GM12878 (cell line): ENCODE measurements around the gene UVSSA. TPM values are rescaled to one million over a fixed set of nuclear protein-coding genes. Genes with fewer than 3 reads are reported as not detected.

Experiments
- ATAC-seq: fragments of 200-7000 bp; cut with Tn5 transposase; 3 replicates; pipeline ENCODE4 v1.9.1; 2020; ENCODE audit warnings: mild to moderate bottlenecking, moderate library complexity
- BruUV-seq: library from RNA; stranded (reverse); fragments of 400-500 nt; replicated peaks from 2 replicates; lab custom pipeline; 2021; lab: Mats Ljungman, UMichigan
- CTCF ChIA-PET: fragments of 300-600 bp; sonication (Branson Sonifier 250); formaldehyde crosslinking; extraction: SDS; loops from one replicate; lab custom pipeline; 2021; ENCODE audit warnings: inconsistent platforms; lab: Yijun Ruan, JAX
- POLR2A ChIA-PET: fragments of 350-600 bp; formaldehyde crosslinking; extraction: SDS; loops from one replicate; lab custom pipeline; 2021; ENCODE audit warnings: inconsistent platforms; lab: Charles Lee
- RAD21 ChIA-PET: fragments of 300-600 bp; sonication (Branson Sonifier 250); formaldehyde crosslinking; loops from one replicate; lab custom pipeline; 2023; ENCODE audit warnings: antibody characterized with exemption; ENCODE audit not compliant: unreplicated experiment; lab: Charles Lee
- SMC1A ChIA-PET: fragments of 300-600 bp; sonication (Branson Sonifier 250); formaldehyde crosslinking; loops from one replicate; lab custom pipeline; 2023; ENCODE audit not compliant: unreplicated experiment, uncharacterized antibody; lab: Charles Lee
- DNase-seq: peaks from one replicate; pipeline ENCODE4 v3.0.0-alpha.2; 2011; ENCODE audit warnings: low read depth, low spot score
- FAIRE-seq: peaks from 3 replicates; lab custom pipeline; 2011; peaks lifted over from hg19 to GRCh38; lab: Jason Lieb, UNC
- H2AFZ ChIP-seq: 2 replicates; pipeline ENCODE4 v1.6.0; 2011; ENCODE audit warnings: low read depth, low read length, control low read depth; ENCODE audit not compliant: control insufficient read depth
- H3K27ac ChIP-seq: 2 replicates; pipeline ENCODE4 v1.5.1; 2011; ENCODE audit warnings: control low read depth; ENCODE audit not compliant: control insufficient read depth, insufficient read depth
- H3K27me3 ChIP-seq, 2 experiments: replicated peaks in 1 of 2; 2 replicates each; pipeline versions ENCODE4 v1.6.0 to v1.6.1; 2011; ENCODE audit warnings: low read length in 1 of 2; ENCODE audit not compliant: control insufficient read depth in 2 of 2, insufficient read depth in 2 of 2
- H3K36me3 ChIP-seq, 2 experiments: 2 replicates each; pipeline ENCODE4 v1.5.1; 2011; ENCODE audit warnings: low read length in 1 of 2; ENCODE audit not compliant: control insufficient read depth in 2 of 2, insufficient read depth in 2 of 2
- H3K4me1 ChIP-seq: 2 replicates; pipeline ENCODE4 v1.6.1; 2011; ENCODE audit warnings: mild to moderate bottlenecking, low read length, moderate library complexity, mixed read lengths; ENCODE audit not compliant: control insufficient read depth, insufficient read depth
- H3K4me2 ChIP-seq: 2 replicates; pipeline ENCODE4 v1.6.0; 2011; ENCODE audit warnings: control low read depth; ENCODE audit not compliant: control insufficient read depth, insufficient read depth
- H3K4me3 ChIP-seq: fragments of 200-600 bp; sonication (generic); 2 replicates; pipeline ENCODE4 v1.5.1; 2016
- H3K79me2 ChIP-seq: 2 replicates; pipeline ENCODE4 v1.6.0; 2011; ENCODE audit warnings: low read length; ENCODE audit not compliant: control insufficient read depth, insufficient read depth
- H3K9ac ChIP-seq: 2 replicates; pipeline ENCODE4 v1.8.0; 2011; ENCODE audit warnings: low read length, control low read depth, mixed read lengths; ENCODE audit not compliant: control insufficient read depth, insufficient read depth
- H3K9me3 ChIP-seq: replicated peaks from 3 replicates; pipeline ENCODE4 v1.5.1; 2011; ENCODE audit warnings: mild to moderate bottlenecking, low read length; ENCODE audit not compliant: control insufficient read depth, insufficient read depth
- H4K20me1 ChIP-seq: 2 replicates; pipeline ENCODE4 v1.6.0; 2011; ENCODE audit not compliant: control insufficient read depth, insufficient read depth
- ASH2L ChIP-seq: fragments of 300-600, 200-600 bp; sonication (generic); IDR thresholded peaks from 2 replicates; pipeline ENCODE4 v1.6.1; 2017; ENCODE audit warnings: low read depth, mild to moderate bottlenecking, borderline replicate concordance
- BCL11A ChIP-seq: IDR thresholded peaks from 2 replicates; pipeline ENCODE4 v1.6.1; 2011; ENCODE audit warnings: low read depth, low read length
- BCLAF1 ChIP-seq: fragments of 450-650 bp; IDR thresholded peaks from 2 replicates; pipeline ENCODE4 v1.6.1; 2017; ENCODE audit warnings: antibody characterized with exemption, mild to moderate bottlenecking, moderate library complexity
- FOXM1 ChIP-seq: IDR thresholded peaks from 2 replicates; pipeline ENCODE4 v1.6.1; 2012; ENCODE audit warnings: low read depth, mild to moderate bottlenecking, inconsistent platforms, low read length, moderate library complexity
- HSF1 ChIP-seq: fragments of 150-350 bp; IDR thresholded peaks from 2 replicates; pipeline ENCODE4 v1.6.1; 2014; ENCODE audit warnings: mild to moderate bottlenecking, low read depth, low read length
- NFYB ChIP-seq: IDR thresholded peaks from 2 replicates; pipeline ENCODE4 v1.6.1; 2011; ENCODE audit warnings: low read depth, mild to moderate bottlenecking, low read length, improper control_type of control experiment, moderate library complexity; ENCODE audit not compliant: insufficient read depth
- PML ChIP-seq: IDR thresholded peaks from 2 replicates; pipeline ENCODE4 v1.6.1; 2012; ENCODE audit warnings: low read length, inconsistent platforms
- POLR2A ChIP-seq: IDR thresholded peaks from 2 replicates; pipeline ENCODE4 v1.6.1; 2011; ENCODE audit warnings: low read depth, mild to moderate bottlenecking, low read length
- POLR2AphosphoS2 ChIP-seq: IDR thresholded peaks from 2 replicates; pipeline ENCODE4 v1.6.1; 2011; ENCODE audit warnings: low read depth, mild to moderate bottlenecking, low read length, improper control_type of control experiment, moderate library complexity
- POU2F2 ChIP-seq: IDR thresholded peaks from 3 replicates; pipeline ENCODE4 v1.6.1; 2011; ENCODE audit warnings: low read depth, mild to moderate bottlenecking, low read length, borderline replicate concordance
- SMAD1 ChIP-seq: fragments of 450-650 bp; IDR thresholded peaks from 2 replicates; pipeline ENCODE4 v1.6.1; 2018; ENCODE audit warnings: mild to moderate bottlenecking, low read depth; ENCODE audit not compliant: partially characterized antibody
- SUZ12 ChIP-seq: fragments of 200-600 bp; sonication (generic); IDR thresholded peaks from one replicate; pipeline ENCODE4 v1.6.1; 2018; ENCODE audit warnings: antibody characterized with exemption, mild to moderate bottlenecking; ENCODE audit not compliant: unreplicated experiment
- ZBTB33 ChIP-seq: fragments of 450-650 bp; IDR thresholded peaks from 2 replicates; pipeline ENCODE4 v1.6.1; 2017; ENCODE audit warnings: mild to moderate bottlenecking
- WGBS: methylation state at CpG from one replicate; pipeline ENCODE4 v1.1.6; 2016; ENCODE audit warnings: low lambda C conversion rate; ENCODE audit not compliant: insufficient replicate concordance, insufficient coverage; ENCODE audit errors: missing lambda C conversion rate; 5-methylcytosine and 5-hydroxymethylcytosine counted together
- in situ Hi-C: fragments of 300-500 bp; cut with MboI; formaldehyde crosslinking; loops from 9 replicates; pipeline ENCODE4 v1.14.3; 2018; ENCODE audit warnings: mixed read lengths
- intact Hi-C: fragments of 100-400 bp; cut with micrococcal nuclease; formaldehyde crosslinking; loops from one replicate; pipeline ENCODE4 v1.14.2; 2022; ENCODE audit not compliant: unreplicated experiment
- polyA plus RNA-seq, 11 experiments: library from polyadenylated mRNA; depleted of rRNA in 4 of 11; unstranded in 6 of 11; stranded (reverse) in 5 of 11; fragments of >200 nt; fragmentation: Nextera tagmentation in 4 of 11; fragmentation: Illumina TruSeq in 1 of 11; extraction: Ambion mirVana in 4 of 11; extraction: Trizol in 1 of 11; gene quantifications; 1 replicate in 1 of 11; 2 replicates in 10 of 11; pipeline versions ENCODE4 v1.2.1 to v1.2.3, GENCODE V29; 2011 to 2016; ENCODE audit warnings: inconsistent platforms in 2 of 11, missing spikeins in 2 of 11, low read depth in 1 of 11
- total RNA-seq, 4 experiments: library from RNA; depleted of rRNA in 3 of 4; stranded (reverse); fragments of >200 nt in 3 of 4; fragmentation: Illumina TruSeq in 1 of 4; extraction: Trizol in 1 of 4; gene quantifications; 2 replicates each; pipeline versions ENCODE4 v1.2.1 to v1.2.3, GENCODE V29; 2013 to 2021

UVSSA gene
- total and polyA plus RNA-seq, 10 of the 15 experiments (the other 5 are each of a cell fraction or from before 2014, with no cell fraction given), result 0.34 to 16.8 (median 3.6) TPM

- Histone ChIP-seq H3K4me1 (peaks cover 10% of the 10 kb centered on the region), H3K27ac (peak overlapping the region; percentile 88), H2AFZ (peak overlapping the region; percentile 61; the same call in 1 of the 2 replicates), H3K27me3 (no peaks in the 10 kb centered on the region), H3K4me3 (peak overlapping the region; percentile 80), H3K9ac (peak overlapping the region; percentile 91)
- RAD21 ChIA-PET, result interaction anchor here (0.7 to 3.9 kb wide), 6 partner anchors 57 to 216 kb away, joined by 3 to 29 read pairs (median 6); partner anchors contain the start of gene MAEA
- POLR2A ChIA-PET, result interaction anchor here (0.6 to 4.0 kb wide), 3 partner anchors 56 to 104 kb away, joined by 3 to 42 read pairs (median 3); partner anchors contain the start of gene CTBP1
- 49% methylated on average over 12 of the region's 12 CpGs for WGBS
- SMC1A ChIA-PET, result interaction anchor here (0.7 to 2.5 kb wide), 4 partner anchors 80 to 217 kb away, joined by 3 to 13 read pairs (median 4); no protein-coding TSS in a partner anchor
- no peak for ATAC-seq
- no peak for TF ChIP-seq HSF1
- TF ChIP-seq BCL11A, result no peak
- TF ChIP-seq SMAD1, result no peak
- no peak for TF ChIP-seq POLR2AphosphoS2
- no peak for TF ChIP-seq ZBTB33
- no peak for TF ChIP-seq PML
- no peak for TF ChIP-seq SUZ12
- TF ChIP-seq POU2F2, result no peak
- no peak for TF ChIP-seq BCLAF1
- no peak for TF ChIP-seq ASH2L
- no peak for TF ChIP-seq NFYB
- no peak for TF ChIP-seq FOXM1
- no peak; the same call in 1 of the 2 replicates for TF ChIP-seq POLR2A
- TF ChIP-seq, all 136 proteins: peak for 0
- DNase-seq, result no peak
- BruUV-seq, result TSS peak; percentile 77
- H3K4me2 ChIP-seq, result peak overlapping the region; percentile 88
- CTCF ChIA-PET, result interaction anchor here (1.3 to 5.3 kb wide), 6 partner anchors 8 to 217 kb away, joined by 3 to 48 read pairs (median 6); no protein-coding TSS in a partner anchor
- no peaks in the 10 kb centered on the region; a peak in 2 of 4 replicates for H3K36me3 ChIP-seq
- no peak for FAIRE-seq
- H3K9me3 ChIP-seq, result no peaks in the 10 kb centered on the region
- no peaks in the 10 kb centered on the region for H4K20me1 ChIP-seq
- intact Hi-C loops, result loop anchor here (5.0 kb wide), 3 partner anchors 61 to 426 kb away; partner anchors contain the start of gene MAEA
- in situ Hi-C loops, result loop anchor here (5.0 kb wide), 1 partner anchor 56 kb away; no protein-coding TSS in a partner anchor
- peaks cover 16% of the 10 kb centered on the region for H3K79me2 ChIP-seq
Observed at GRCh38 chr4:1348014-1348513, 1.1 kb downstream of the UVSSA start.
